ENCODE results near the gene PLEKHG3.

The PLEKHG3 gene

DNA sequence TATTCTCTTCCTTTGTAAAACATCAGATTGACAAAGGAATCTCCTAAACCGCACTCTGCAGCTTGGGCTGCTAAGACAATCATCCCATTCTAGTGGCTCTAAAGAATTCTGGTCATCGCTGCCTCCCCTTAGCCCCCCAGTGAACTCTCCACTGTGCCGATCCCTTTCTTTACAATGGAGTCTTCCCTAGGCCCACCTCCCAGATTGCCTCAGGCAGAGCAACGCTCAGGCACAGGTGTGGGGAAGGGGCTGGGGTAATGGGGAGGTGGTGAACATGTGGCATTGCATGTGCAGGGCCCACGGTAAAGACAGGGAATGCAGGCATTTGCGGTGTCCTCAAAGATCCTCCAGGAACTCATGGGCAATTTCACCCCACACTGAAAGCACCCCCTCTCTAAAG is 86.3 kb downstream of the PLEKHG3 start:
- no peak for DNase-seq

DNA sequence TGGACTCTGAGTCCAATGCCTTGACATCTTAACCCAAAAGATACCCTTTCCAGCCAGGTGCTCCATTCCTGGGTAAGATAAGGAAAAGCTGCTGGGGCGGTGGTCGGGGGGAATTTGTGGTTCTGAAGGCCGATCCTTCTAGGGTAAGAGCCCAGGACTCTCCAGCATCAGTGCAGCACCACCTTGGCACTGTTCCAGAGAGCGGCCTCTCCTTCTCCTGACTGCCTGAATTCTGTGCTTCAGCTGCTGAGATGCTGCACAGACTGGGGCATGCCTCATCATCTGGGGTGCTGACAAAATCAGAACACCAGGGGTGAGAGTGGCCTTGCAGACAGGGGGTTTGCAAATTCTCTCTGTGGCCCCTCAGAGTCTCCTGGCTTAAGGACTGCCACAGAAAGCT is 88.0 kb downstream of the PLEKHG3 start:
- DNase-seq, result no peak

DNA sequence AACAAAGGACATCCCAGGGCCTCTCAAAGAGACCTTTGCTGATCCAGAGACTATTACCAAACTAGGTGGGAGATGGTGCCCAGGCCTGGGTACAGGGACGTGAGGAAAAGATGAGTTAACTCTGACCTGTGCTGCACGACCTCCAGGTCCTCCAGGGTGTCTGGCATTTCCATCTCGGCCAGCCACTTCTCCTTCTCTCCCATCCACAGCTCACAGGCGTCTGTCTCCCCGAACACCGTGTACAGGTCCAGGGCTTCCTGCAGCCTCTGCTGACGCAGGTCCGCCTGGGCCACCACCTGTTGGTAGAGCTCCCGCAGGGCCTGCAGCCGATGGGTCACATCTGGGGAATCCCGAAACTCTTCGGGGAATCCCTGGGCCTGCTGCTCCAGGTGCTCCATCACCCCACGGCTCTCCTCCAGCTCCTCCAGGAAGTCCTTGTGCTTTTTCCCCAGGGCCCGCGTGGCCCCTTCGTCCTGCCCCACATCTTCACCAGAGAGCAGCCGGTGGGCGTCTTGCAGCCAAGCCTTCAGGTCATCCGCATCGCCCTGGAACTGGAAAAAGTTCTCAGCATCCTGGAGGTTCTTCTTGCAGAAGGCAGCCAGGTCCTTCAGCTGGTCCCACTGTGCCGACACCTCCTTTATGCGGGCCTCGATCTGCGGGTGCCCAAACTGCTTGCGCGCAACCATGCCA is 88.8 kb downstream of the PLEKHG3 start:
- DNase-seq, result no peak

DNA sequence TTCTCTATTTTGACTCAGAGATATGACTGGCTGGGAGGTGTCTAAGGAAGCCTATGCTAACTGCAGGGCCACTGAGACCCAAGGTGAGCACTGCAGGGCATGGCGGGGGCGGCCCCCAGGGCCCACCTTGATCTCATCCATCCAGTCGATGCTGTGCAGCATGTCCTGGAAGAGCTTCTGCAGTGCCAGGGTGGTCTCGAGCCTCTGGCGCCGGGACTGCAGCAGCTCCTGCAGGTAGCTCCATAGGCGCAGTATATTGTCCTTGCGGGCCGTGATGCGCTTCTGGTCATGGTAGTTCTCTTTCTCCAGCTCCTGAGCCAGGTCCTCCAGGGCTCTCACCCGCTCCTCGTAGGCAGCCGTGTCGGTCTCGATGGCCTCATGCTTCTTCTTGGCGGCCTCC is 91.0 kb downstream of the PLEKHG3 start:
- DNase-seq, result no peak

DNA sequence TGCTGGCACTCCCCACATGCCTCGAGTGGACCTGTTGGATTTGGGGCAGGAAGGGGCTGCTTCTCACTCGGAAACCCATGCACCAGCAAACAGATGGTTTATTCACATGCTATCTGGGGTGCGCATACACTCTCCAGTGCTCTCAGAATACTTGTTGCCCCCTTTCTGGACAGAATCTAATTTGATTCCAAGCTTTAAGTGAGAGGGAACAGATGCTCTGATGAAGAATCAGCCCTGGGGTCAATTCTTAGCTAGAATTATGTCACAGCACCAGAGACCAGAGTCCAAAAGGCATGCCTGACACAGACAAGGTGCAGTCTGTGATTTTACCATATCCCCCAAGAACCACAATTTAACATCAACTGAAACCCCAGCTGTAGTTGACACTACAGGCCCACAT is 91.7 kb downstream of the PLEKHG3 start:
- DNase-seq, result no peak

DNA sequence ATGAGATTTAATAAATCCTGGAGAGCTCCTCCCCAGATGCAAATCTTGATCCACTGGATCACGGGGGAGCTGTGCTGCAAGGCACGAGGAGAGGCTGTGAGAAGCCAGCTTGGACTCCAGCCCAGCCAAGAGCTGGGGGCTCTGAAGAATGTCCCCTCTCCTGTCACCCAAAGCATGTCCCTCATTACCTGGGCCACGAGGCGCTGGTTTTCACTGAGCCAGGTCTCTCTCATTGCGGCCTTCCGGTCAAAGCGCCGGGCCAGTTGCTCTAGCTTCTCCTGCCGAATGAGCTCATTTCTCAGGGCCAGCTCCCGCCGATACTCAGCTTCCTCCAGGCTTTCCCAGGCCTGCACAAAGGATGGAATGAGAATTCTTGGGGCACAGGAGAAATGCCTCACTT is 92.1 kb downstream of the PLEKHG3 start:
- DNase-seq, result no peak

DNA sequence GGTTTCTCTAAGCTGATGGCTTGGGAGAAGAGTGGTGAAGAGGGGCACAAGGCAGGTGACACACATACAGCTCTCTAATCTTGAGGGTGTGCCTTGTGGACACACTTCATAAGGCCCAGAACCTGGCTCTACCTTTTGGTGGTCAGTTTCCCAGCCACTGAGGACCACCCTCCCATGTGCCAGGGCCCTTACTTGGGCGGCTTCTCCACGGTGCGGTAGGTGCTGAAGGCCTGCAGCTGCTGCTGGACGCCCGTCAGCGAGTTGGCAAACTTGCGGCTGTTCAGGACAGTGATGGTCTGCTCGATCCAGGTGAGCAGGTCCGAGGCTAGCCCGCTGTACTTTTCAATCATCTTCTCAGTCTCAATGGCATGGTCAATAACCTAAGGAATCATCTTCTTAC is 95.3 kb downstream of the PLEKHG3 start:
- no peak for DNase-seq
